HL-60 (cell line): ENCODE results near the gene ZNF462.

Source experiments
- DNase-seq, 2 experiments: peaks; one replicate each; pipeline ENCODE4 v3.0.0-alpha.2; 2010 to 2020; ENCODE audit warnings: low read depth in 1 of 2, low spot score in 1 of 2
- H3K27ac ChIP-seq: fragments of 250-450 bp; sonication (Bioruptor Pico); replicated peaks from 2 replicates; pipeline ENCODE4 v1.5.1; 2020; ENCODE audit warnings: mild to moderate bottlenecking, moderate library complexity
- H3K27me3 ChIP-seq: fragments of 250-450 bp; sonication (Bioruptor Pico); 2 replicates; pipeline ENCODE4 v1.5.1; 2021; ENCODE audit warnings: mild to moderate bottlenecking, moderate library complexity; ENCODE audit not compliant: insufficient read depth, poor library complexity, severe bottlenecking
- H3K4me3 ChIP-seq: replicated peaks from 2 replicates; pipeline ENCODE4 v1.5.1; 2011; ENCODE audit warnings: mild to moderate bottlenecking, control low read depth, low read length; ENCODE audit not compliant: insufficient read depth
- CTCF ChIP-seq: IDR thresholded peaks from one replicate; pipeline ENCODE4 v1.5.1; 2011; ENCODE audit warnings: low read length, control low read depth, inconsistent platforms; ENCODE audit not compliant: insufficient read depth
- GABPA ChIP-seq: IDR thresholded peaks from 2 replicates; pipeline ENCODE4 v1.6.1; 2012; ENCODE audit warnings: low read depth
- POLR2AphosphoS5 ChIP-seq: IDR thresholded peaks from 2 replicates; pipeline ENCODE4 v1.6.1; 2012; ENCODE audit warnings: low read depth
- REST ChIP-seq: IDR thresholded peaks from 2 replicates; pipeline ENCODE4 v1.6.1; 2012; ENCODE audit warnings: low read depth; ENCODE audit not compliant: insufficient replicate concordance
- SPI1 ChIP-seq: IDR thresholded peaks from 2 replicates; pipeline ENCODE4 v1.6.1; 2012; ENCODE audit warnings: low read depth, mild to moderate bottlenecking, borderline replicate concordance

The ZNF462 gene

GRCh38 chr9:106925392-106925791 lies 62.4 kb downstream of the ZNF462 start:
- Histone ChIP-seq H3K27ac (no peak overlapping the region), H3K27me3 (no peaks in the 10 kb centered on the region), H3K4me3 (no peak overlapping the region)
- no peak for DNase-seq
- TF ChIP-seq SPI1 (no peak), CTCF (no peak), REST (no peak), POLR2AphosphoS5 (no peak), GABPA (no peak)

- DNase-seq, result no peak
- no peak overlapping the region for H3K4me3 ChIP-seq
- H3K27ac ChIP-seq, result no peak overlapping the region
- no peak for TF ChIP-seq GABPA
- TF ChIP-seq REST, result no peak
- TF ChIP-seq POLR2AphosphoS5, result no peak
- no peak for TF ChIP-seq SPI1
- TF ChIP-seq CTCF, result no peak
- H3K27me3 ChIP-seq, result no peaks in the 10 kb centered on the region
These were observed 65.0 kb downstream of the ZNF462 start for GRCh38 chr9:106927916-106928315.

- TF ChIP-seq REST (no peak), SPI1 (no peak), POLR2AphosphoS5 (no peak), GABPA (no peak), CTCF (no peak)
- H3K27me3 ChIP-seq, result no peaks in the 10 kb centered on the region
- no peak for DNase-seq
- H3K27ac ChIP-seq, result no peak overlapping the region
- no peak overlapping the region for H3K4me3 ChIP-seq
These were observed 65.4 kb downstream of the ZNF462 start for GRCh38 chr9:106928350-106928749.
